Measurements from ENCODE around the gene SMAD7.

DNA sequence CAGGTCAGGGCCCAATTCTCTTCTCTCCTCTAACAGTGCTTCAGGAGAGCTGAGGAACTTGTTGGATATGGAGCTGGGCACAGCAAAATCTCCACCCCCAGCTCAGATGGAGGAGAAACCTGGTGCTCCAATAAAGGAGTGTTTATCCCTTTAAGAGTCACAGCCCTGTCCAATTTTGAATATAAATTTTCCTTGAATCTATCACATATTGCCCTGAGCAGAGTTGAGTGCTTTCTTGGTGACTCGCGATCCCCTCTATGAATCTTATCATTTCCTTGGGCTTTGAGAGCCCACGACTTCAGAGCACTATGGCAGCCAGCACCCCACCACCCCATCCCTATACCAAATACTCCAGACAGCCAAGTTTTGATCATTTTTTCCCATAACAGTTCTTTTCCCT lies 34.4 kb upstream of the SMAD7 start:
- TF ChIP-seq EZH2 (IDR thresholded peaks at IDR 0.05; ENCODE audit: insufficient read depth, poor library complexity, severe bottlenecking): no peak
- no peak for TF ChIP-seq EZH2phosphoT487 (IDR thresholded peaks at IDR 0.05; ENCODE audit: insufficient read depth, low read depth)

Data from GM23248 (cell line).